Thymus (tissue), 14 donors: ENCODE data around the gene CRYZL1. TPM values are rescaled to one million over a fixed set of nuclear protein-coding genes. Genes with fewer than 3 reads are reported as not detected.

Experiments
- DNase-seq, 9 donors: peaks; one replicate each; pipeline ENCODE4 v3.0.0-alpha.2; 2013; ENCODE audit warnings: low spot score in 9 of 9, low read depth in 6 of 9, missing footprints in 1 of 9
- H3K27ac ChIP-seq, 2 donors: one replicate each; pipeline ENCODE4 v1.5.1; 2013; ENCODE audit warnings: control low read depth in 1 of 2, low read depth in 1 of 2, low read length in 1 of 2, mild to moderate bottlenecking in 1 of 2, moderate library complexity in 1 of 2
- H3K27me3 ChIP-seq, 2 donors: one replicate each; pipeline ENCODE4 v1.5.1; 2013; ENCODE audit warnings: low read length in 1 of 2; ENCODE audit not compliant: control insufficient read depth in 2 of 2, insufficient read depth in 1 of 2
- H3K36me3 ChIP-seq, 2 donors: one replicate each; pipeline ENCODE4 v1.5.1; 2013; ENCODE audit warnings: low read length in 1 of 2, mild to moderate bottlenecking in 1 of 2, moderate library complexity in 1 of 2; ENCODE audit not compliant: control insufficient read depth in 2 of 2, insufficient read depth in 2 of 2
- H3K4me1 ChIP-seq, 2 donors: one replicate each; pipeline ENCODE4 v1.5.1; 2013; ENCODE audit warnings: low read length in 2 of 2; ENCODE audit not compliant: control insufficient read depth in 2 of 2, insufficient read depth in 2 of 2
- H3K4me3 ChIP-seq, 2 donors: one replicate each; pipeline ENCODE4 v1.5.1; 2013; ENCODE audit warnings: low read length in 2 of 2, control low read depth in 1 of 2, mild to moderate bottlenecking in 1 of 2
- H3K9me3 ChIP-seq, 2 donors: one replicate each; pipeline ENCODE4 v1.5.1; 2013; ENCODE audit warnings: low read length in 1 of 2, mild to moderate bottlenecking in 1 of 2; ENCODE audit not compliant: control insufficient read depth in 2 of 2, insufficient read depth in 1 of 2
- WGBS: extraction: QIAGEN DNeasy Blood & Tissue Kit; methylation state at CpG from one replicate; pipeline ENCODE4 v1.1.7; 2013; 5-methylcytosine and 5-hydroxymethylcytosine counted together
- long read RNA-seq, 10 donors: transcript quantifications; one replicate each; lab custom pipeline, GENCODE V29; 2026
- polyA plus RNA-seq: library from polyadenylated mRNA; stranded (reverse); fragments of 200-250 nt; gene quantifications from one replicate; pipeline ENCODE4 v1.2.3, GENCODE V29; 2013
- total RNA-seq: library from RNA; stranded (reverse); fragments of 120-200 nt; gene quantifications from one replicate; pipeline ENCODE4 v1.2.4, GENCODE V29; 2013
- donor health status: healthy.

CRYZL1 gene
- total RNA-seq (18.4 TPM), polyA plus RNA-seq (42.4 TPM)
- long read RNA-seq, donor 1, partial matches to known transcripts, result 0 of 2 reads
- long read RNA-seq, donor 1, other reads (novel, unspliced or antisense), result 0 of 2 reads
- long read RNA-seq, donor 2, transcript CRYZL1-219 (2 exons, 1,018 nt), result major isoform, 18 of 43 reads
- long read RNA-seq, donor 2, transcript CRYZL1-203 (13 exons, 1,482 nt), result minor isoform, 10 of 43 reads
- long read RNA-seq, donor 2, partial matches to known transcripts, result 7 of 43 reads
- long read RNA-seq, donor 2, other reads (novel, unspliced or antisense), result 0 of 43 reads
- long read RNA-seq, donor 3, transcript CRYZL1-219 (2 exons, 1,018 nt), result major isoform, 8 of 15 reads
- long read RNA-seq, donor 3, partial matches to known transcripts, result 0 of 15 reads
- long read RNA-seq, donor 3, other reads (novel, unspliced or antisense), result 0 of 15 reads
- long read RNA-seq, donor 4, partial matches to known transcripts, result 0 of 6 reads
- long read RNA-seq, donor 4, other reads (novel, unspliced or antisense), result 0 of 6 reads
- long read RNA-seq, donor 5, transcript CRYZL1-209 (12 exons, 2,558 nt), result minor isoform, 6 of 22 reads
- long read RNA-seq, donor 5, transcript CRYZL1-219 (2 exons, 1,018 nt), result major isoform, 8 of 22 reads
- long read RNA-seq, donor 5, transcript CRYZL1-203 (13 exons, 1,482 nt), result minor isoform, 7 of 22 reads
- long read RNA-seq, donor 5, partial matches to known transcripts, result 0 of 22 reads
- long read RNA-seq, donor 5, other reads (novel, unspliced or antisense), result 0 of 22 reads
- long read RNA-seq, donor 6, transcript CRYZL1-219 (2 exons, 1,018 nt), result major isoform, 7 of 16 reads
- long read RNA-seq, donor 6, transcript CRYZL1-203 (13 exons, 1,482 nt), result minor isoform, 6 of 16 reads
- long read RNA-seq, donor 6, partial matches to known transcripts, result 0 of 16 reads
- long read RNA-seq, donor 6, other reads (novel, unspliced or antisense), result 0 of 16 reads
- long read RNA-seq, donor 7, transcript CRYZL1-203 (13 exons, 1,482 nt), result major isoform, 5 of 6 reads
- long read RNA-seq, donor 7, partial matches to known transcripts, result 0 of 6 reads
- long read RNA-seq, donor 7, other reads (novel, unspliced or antisense), result 0 of 6 reads
- long read RNA-seq, donor 8, partial matches to known transcripts, result 0 of 4 reads
- long read RNA-seq, donor 8, other reads (novel, unspliced or antisense), result 0 of 4 reads
- long read RNA-seq, donor 9, partial matches to known transcripts, result 0 of 3 reads
- long read RNA-seq, donor 9, other reads (novel, unspliced or antisense), result 0 of 3 reads
- long read RNA-seq, donor 10, partial matches to known transcripts, result 0 of 1 reads
- long read RNA-seq, donor 10, other reads (novel, unspliced or antisense), result 0 of 1 reads

DNA sequence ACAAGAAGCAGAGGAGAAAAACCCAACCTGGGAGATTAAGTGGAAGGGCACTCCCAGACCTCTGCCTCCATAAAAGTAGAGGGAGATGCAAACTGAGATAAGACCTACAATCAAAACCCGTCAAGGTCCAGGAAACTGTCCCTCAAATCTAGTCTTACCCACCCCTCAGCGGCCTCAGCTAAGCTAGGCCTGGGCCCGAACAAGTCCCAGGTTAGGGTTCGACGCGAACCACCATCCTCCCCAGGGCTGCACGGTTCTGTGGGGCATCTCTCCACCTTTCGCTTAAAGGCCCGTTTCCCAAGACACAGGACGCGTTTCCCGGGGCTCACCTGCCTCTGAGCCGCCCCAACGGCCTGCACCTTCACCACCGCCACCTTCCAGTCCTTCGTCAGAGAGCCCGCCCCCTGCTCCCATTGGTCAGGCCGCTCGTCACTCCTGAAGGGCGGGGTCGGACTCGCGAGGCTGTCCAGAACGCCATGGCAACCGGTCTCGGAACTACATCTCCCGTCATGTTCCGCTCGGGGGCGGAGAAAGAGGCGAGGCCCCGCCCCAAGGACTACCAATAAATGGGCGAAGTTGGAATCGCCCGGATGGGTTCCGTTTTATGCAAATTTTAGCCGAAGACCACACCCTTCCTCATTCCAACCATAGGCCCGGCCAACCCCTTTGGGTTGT lies at the start of gene CRYZL1:
CRYZL1 (minus strand) TSS at position 390 of the 675 bp plus-strand sequence. CDS start 10,190 bp downstream, outside the sequence.
- Histone ChIP-seq H3K27ac (peak within 1 kb of the TSS; percentile 95), H3K27me3 (peaks cover 7 to 10% of the 10 kb centered on the region in 2 donors), H3K9me3 (no peaks in the 10 kb centered on the region), H3K4me3 (peak within 1 kb of the TSS; percentile 69 to 86), H3K36me3 (no peaks in the 10 kb centered on the region), H3K4me1 (peaks cover 8 to 11% of the 10 kb centered on the region in 2 donors)
- under 1% methylated on average over 38 of the region's 38 CpGs for WGBS
- DNase-seq, result peak; percentile 97 to 100 (median 100)

DNA sequence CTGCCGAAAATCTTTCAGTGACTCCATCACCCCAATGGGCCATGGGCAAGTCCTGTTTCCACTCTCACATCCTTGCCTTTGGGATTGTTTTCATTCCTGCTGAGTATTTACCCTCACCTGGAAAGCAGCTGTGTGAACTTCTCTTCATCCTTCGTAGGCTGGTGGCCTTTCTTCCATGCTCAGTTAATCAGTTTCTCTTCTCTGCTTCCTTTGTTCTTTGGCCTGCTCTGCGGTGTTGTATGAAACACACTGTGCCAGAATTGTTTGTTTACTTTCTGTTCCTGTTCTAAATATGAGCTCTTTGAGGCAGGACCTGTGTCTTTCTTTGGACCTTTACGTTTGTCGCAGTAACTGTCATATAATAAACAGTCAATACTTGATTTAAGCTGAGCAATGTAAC lies 49.3 kb upstream of the CRYZL1 start:
- WGBS, result 95% methylated on average over 5 of the region's 5 CpGs
- no peak overlapping the region for H3K4me3 ChIP-seq
- DNase-seq, result no peak
- no peaks in the 10 kb centered on the region for H3K4me1 ChIP-seq
- no peaks in the 10 kb centered on the region for H3K9me3 ChIP-seq
- no peaks in the 10 kb centered on the region for H3K27me3 ChIP-seq
- H3K27ac ChIP-seq, result no peak overlapping the region
- no peaks in the 10 kb centered on the region for H3K36me3 ChIP-seq

DNA sequence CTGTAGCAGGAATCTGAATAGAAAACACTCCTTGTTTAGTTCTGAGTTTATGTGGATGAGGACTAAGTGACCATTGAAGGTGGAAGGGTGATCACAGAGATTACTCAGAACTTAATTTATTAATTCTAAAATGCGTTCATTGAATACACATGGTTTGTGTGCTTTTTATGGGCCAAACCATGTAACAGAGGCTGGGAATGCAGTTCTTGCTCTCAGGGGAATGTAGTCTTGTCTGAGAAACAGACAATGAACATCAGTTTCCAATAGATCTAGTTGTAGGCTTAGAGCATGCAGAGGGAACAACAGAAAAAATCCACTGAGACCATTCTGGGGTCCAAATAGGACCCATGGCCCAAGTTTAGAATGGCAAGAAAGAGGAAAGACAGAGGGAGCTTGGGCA lies 46.8 kb upstream of the CRYZL1 start:
- Histone ChIP-seq H3K4me1 (no peaks in the 10 kb centered on the region), H3K27me3 (no peaks in the 10 kb centered on the region), H3K27ac (no peak overlapping the region), H3K9me3 (no peaks in the 10 kb centered on the region), H3K4me3 (no peak overlapping the region), H3K36me3 (no peaks in the 10 kb centered on the region)
- 96% methylated on average over 1 of the region's 1 CpG for WGBS
- DNase-seq, result no peak

DNA sequence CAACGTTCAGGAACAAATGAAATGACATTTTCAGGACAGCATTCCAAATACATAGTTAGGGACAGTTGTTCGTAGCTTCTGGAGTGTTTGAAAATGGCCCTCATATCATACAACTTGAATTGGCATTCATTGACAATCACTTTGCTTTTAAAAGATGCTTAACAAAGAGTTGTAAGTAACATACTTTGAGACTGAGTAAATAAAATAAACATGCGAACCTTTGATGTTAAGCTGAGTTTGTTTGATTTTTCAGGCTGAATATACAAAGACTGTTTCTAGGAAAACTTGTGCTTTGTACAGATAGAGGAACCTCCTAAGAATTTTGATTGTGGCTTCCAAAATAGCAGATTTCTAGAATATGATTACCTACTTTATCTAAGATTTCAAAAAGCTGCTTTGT lies 46.1 kb upstream of the CRYZL1 start:
- 97% methylated on average over 3 of the region's 3 CpGs for WGBS
- H3K27me3 ChIP-seq, result no peaks in the 10 kb centered on the region
- H3K4me1 ChIP-seq, result no peaks in the 10 kb centered on the region
- no peaks in the 10 kb centered on the region for H3K36me3 ChIP-seq
- H3K4me3 ChIP-seq, result no peak overlapping the region
- no peak for DNase-seq
- H3K27ac ChIP-seq, result no peak overlapping the region
- H3K9me3 ChIP-seq, result no peaks in the 10 kb centered on the region

- WGBS, result 96% methylated on average over 3 of the region's 3 CpGs
- H3K27ac ChIP-seq, result no peak overlapping the region
Observed at GRCh38 chr21:33686386-33686785, 44.8 kb upstream of the CRYZL1 start.

GRCh38 chr21:33685613-33686197 lies 44.2 kb upstream of the CRYZL1 start:
- no peak for DNase-seq
- no peaks in the 10 kb centered on the region for H3K9me3 ChIP-seq
- H3K4me3 ChIP-seq, result no peak overlapping the region
- H3K27ac ChIP-seq, result no peak overlapping the region
- H3K36me3 ChIP-seq, result no peaks in the 10 kb centered on the region
- H3K27me3 ChIP-seq, result no peaks in the 10 kb centered on the region
- H3K4me1 ChIP-seq, result no peaks in the 10 kb centered on the region

More at GRCh38 chr21:33686386-33686785, 44.8 kb upstream of the CRYZL1 start:
- no peak for DNase-seq
- H3K9me3 ChIP-seq, result no peaks in the 10 kb centered on the region
- no peaks in the 10 kb centered on the region for H3K4me1 ChIP-seq
- no peaks in the 10 kb centered on the region for H3K27me3 ChIP-seq
- H3K36me3 ChIP-seq, result no peaks in the 10 kb centered on the region
- no peak overlapping the region for H3K4me3 ChIP-seq

DNA sequence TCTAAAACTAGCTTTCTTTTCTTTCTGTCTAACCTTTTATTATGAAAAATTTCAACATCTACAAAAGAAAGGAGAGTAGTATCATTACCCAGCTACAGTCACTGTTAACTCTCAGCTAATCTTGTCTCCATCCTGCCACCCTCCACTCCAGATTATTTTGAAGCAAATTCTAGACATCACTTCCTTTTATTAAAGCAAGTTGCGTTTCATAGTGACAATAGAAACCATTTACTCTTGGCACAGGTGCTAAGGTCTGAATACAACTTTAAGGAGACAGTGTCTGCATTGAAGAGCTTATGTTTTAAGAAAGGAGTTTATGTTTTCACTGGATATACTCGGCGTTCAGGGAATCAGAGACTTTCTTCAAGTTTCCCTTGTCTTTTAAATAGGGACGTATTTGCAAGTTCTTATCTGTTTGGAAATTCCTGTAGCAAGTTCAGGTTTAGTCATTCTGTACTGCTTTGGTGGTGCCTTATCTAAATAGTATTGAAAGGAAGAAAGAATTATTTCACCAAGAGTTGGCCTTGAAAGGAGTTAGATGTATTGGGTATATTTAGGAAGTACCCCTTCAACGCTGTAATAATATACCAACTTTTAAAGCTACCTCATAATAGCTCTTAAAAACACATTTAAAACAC lies 43.5 kb upstream of the CRYZL1 start:
- Histone ChIP-seq H3K4me1 (no peaks in the 10 kb centered on the region), H3K27me3 (no peaks in the 10 kb centered on the region), H3K27ac (peak overlapping the region in 1 of 2 donors; percentile 8), H3K4me3 (no peak overlapping the region), H3K36me3 (no peaks in the 10 kb centered on the region), H3K9me3 (no peaks in the 10 kb centered on the region)
- WGBS, result 85% methylated on average over 5 of the region's 5 CpGs
- DNase-seq, result no peak

- 97% methylated on average over 2 of the region's 2 CpGs for WGBS
- H3K4me1 ChIP-seq, result no peaks in the 10 kb centered on the region
- DNase-seq, result no peak
- H3K4me3 ChIP-seq, result no peak overlapping the region
- H3K27me3 ChIP-seq, result no peaks in the 10 kb centered on the region
- H3K9me3 ChIP-seq, result no peaks in the 10 kb centered on the region
- no peak overlapping the region for H3K27ac ChIP-seq
- no peaks in the 10 kb centered on the region for H3K36me3 ChIP-seq
Observed at GRCh38 chr21:33684068-33684467, 42.5 kb upstream of the CRYZL1 start.
